ENCODE data around the gene PKD2. TPM values are rescaled to one million over a fixed set of nuclear protein-coding genes. Genes with fewer than 3 reads are reported as not detected.

The PKD2 gene
- total RNA-seq, 1 experiment from 2014 or later = 12.9 TPM

DNA sequence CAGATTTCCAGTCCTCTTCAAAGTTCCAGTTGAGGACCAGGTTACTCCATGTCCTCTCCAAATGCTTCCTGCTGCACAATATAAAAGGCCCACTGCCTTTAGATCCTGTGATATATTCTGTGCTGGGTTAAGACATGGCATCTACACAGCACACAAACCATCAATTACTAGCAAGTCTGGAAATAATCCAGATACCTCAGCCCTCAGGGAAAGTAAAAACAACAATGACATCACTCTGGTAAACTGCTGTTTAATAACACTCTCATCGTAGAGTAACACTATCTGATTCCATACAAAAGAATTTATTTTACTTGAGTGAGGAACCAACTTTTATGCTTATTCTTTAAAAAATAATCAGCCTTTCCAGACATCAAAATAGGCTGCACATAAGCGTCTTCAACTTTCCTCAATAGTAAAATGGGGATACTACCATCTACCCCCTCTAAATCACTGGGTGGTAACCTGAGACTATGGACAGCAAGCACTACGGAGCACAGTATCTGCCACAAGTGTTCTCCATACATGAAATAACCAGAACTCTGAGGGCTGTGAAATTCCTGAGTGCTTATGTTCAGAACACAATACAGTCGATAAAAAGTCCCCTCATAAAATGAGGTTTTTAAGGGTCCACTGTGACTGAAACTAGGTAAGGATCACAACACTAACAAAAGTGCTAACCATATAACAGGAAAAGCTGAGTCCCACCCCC lies 97.6 kb downstream of the PKD2 start:
- no TSS peak for BruUV-seq (replicated peaks)
- Histone ChIP-seq H2AFZ (ENCODE audit: low read length) (no peak overlapping the region), H3K9me3 (ENCODE audit: low read length) (no peaks in the 10 kb centered on the region), H3K79me2 (ENCODE audit: low read length) (no peaks in the 10 kb centered on the region), H3K9ac (ENCODE audit: low read length) (no peak overlapping the region; the same call in 1 of the 2 replicates), H4K20me1 (ENCODE audit: low read length) (no peaks in the 10 kb centered on the region), H3K4me1 (ENCODE audit: insufficient read depth, low read length) (peaks cover 47% of the 10 kb centered on the region), H3K4me2 (ENCODE audit: low read length) (peak overlapping the region; percentile 62), H3F3A (ENCODE audit: low read length, unreplicated experiment) (no peaks in the 10 kb centered on the region), H3K27me3 (ENCODE audit: low read length) (no peaks in the 10 kb centered on the region), H3K36me3 (ENCODE audit: low read depth, low read length) (no peaks in the 10 kb centered on the region), H3K27ac (ENCODE audit: low read length) (peak overlapping the region; percentile 70), H3K4me3 (ENCODE audit: low read length) (0 out of 2 replicates have a peak overlapping the region, but pooled peaks have one; percentile 6), H3K9me2 (replicated peaks; ENCODE audit: low read length) (no peaks in the 10 kb centered on the region)
- DNase-seq (peak; percentile 91), ATAC-seq (peak; percentile 69)
- TF ChIP-seq, protein P1, sequence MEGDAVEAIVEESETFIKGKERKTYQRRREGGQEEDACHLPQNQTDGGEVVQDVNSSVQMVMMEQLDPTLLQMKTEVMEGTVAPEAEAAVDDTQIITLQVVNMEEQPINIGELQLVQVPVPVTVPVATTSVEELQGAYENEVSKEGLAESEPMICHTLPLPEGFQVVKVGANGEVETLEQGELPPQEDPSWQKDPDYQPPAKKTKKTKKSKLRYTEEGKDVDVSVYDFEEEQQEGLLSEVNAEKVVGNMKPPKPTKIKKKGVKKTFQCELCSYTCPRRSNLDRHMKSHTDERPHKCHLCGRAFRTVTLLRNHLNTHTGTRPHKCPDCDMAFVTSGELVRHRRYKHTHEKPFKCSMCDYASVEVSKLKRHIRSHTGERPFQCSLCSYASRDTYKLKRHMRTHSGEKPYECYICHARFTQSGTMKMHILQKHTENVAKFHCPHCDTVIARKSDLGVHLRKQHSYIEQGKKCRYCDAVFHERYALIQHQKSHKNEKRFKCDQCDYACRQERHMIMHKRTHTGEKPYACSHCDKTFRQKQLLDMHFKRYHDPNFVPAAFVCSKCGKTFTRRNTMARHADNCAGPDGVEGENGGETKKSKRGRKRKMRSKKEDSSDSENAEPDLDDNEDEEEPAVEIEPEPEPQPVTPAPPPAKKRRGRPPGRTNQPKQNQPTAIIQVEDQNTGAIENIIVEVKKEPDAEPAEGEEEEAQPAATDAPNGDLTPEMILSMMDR (conservative IDR thresholded peaks at IDR 0.05; ENCODE audit: low read depth, low read length) = no peak
- no peak for TF ChIP-seq EZH2 (IDR thresholded peaks at IDR 0.05; ENCODE audit: low read length, unreplicated experiment)
- TF ChIP-seq EZH2phosphoT487 (IDR thresholded peaks at IDR 0.05; ENCODE audit: borderline replicate concordance, low read length) = no peak
- ChIA-PET POLR2A (ENCODE audit: unreplicated experiment) (interaction anchor here (0.6 kb wide), 1 partner anchor 270 kb away, joined by 21 read pairs; no protein-coding TSS in a partner anchor), CTCF (no interaction called here)
- intact Hi-C loops (cut with micrococcal nuclease) = loop anchor here (5.0 kb wide), 1 partner anchor 37 kb away; no protein-coding TSS in a partner anchor

DNA sequence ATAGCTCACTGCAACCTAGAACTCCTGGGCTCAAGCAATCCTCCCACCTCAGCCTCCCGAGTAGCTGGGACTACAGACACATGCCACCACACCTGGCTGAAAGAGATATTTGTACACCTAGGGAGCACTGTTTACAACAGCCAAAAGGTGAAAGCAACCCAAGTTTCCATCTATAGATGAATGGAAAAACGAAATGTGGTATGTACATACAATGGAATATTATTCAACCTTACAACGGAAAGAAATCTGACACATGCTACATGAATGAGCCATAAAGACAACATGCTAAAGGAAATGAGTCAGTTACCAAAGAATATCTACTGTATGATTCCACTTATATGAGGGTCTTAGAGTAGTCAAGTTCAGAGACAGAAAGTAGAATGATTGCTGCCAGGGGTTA lies 98.8 kb downstream of the PKD2 start:
- H3K27ac ChIP-seq (ENCODE audit: low read length) = peak overlapping the region; percentile 70
- no peaks in the 10 kb centered on the region for H3K36me3 ChIP-seq (ENCODE audit: low read depth, low read length)
- H3K4me2 ChIP-seq (ENCODE audit: low read length) = peak overlapping the region; percentile 62
- BruUV-seq (replicated peaks) = no TSS peak
- ChIA-PET POLR2A (ENCODE audit: unreplicated experiment) (no interaction called here), CTCF (no interaction called here)
- no peaks in the 10 kb centered on the region for H3K9me3 ChIP-seq (ENCODE audit: low read length)
- ATAC-seq (peak; percentile 52), DNase-seq (peak; percentile 73)
- no peak overlapping the region for H3K4me3 ChIP-seq (ENCODE audit: low read length)
- intact Hi-C loops (cut with micrococcal nuclease) = loop anchor here (5.0 kb wide), 1 partner anchor 36 kb away; no protein-coding TSS in a partner anchor
- H3K79me2 ChIP-seq (ENCODE audit: low read length) = no peaks in the 10 kb centered on the region
- peaks cover 47% of the 10 kb centered on the region for H3K4me1 ChIP-seq (ENCODE audit: insufficient read depth, low read length)
- H4K20me1 ChIP-seq (ENCODE audit: low read length) = no peaks in the 10 kb centered on the region
- H3K9me2 ChIP-seq (replicated peaks; ENCODE audit: low read length) = no peaks in the 10 kb centered on the region
- H3K27me3 ChIP-seq (ENCODE audit: low read length) = no peaks in the 10 kb centered on the region
- no peak overlapping the region for H2AFZ ChIP-seq (ENCODE audit: low read length)
- no peaks in the 10 kb centered on the region for H3F3A ChIP-seq (ENCODE audit: low read length, unreplicated experiment)
- H3K9ac ChIP-seq (ENCODE audit: low read length) = 0 out of 2 replicates have a peak overlapping the region, but pooled peaks have one; percentile 30
- TF ChIP-seq, protein P1 (conservative IDR thresholded peaks at IDR 0.05; ENCODE audit: low read depth, low read length) = no peak
- TF ChIP-seq EZH2phosphoT487 (IDR thresholded peaks at IDR 0.05; ENCODE audit: borderline replicate concordance, low read length) (no peak), EZH2 (IDR thresholded peaks at IDR 0.05; ENCODE audit: low read length, unreplicated experiment) (no peak)
